ENCODE results near the gene PDXP. TPM values are rescaled to one million over a fixed set of nuclear protein-coding genes. Genes with fewer than 3 reads are reported as not detected.
A peak's percentile ranks its signal among the peaks of the same experiment; 100 is the strongest.

PDXP gene
- total and polyA plus RNA-seq, 2 of the 13 experiments (the other 11 are each of a cell fraction or from before 2014, with no cell fraction given) = 58.2 to 70.6 TPM

DNA sequence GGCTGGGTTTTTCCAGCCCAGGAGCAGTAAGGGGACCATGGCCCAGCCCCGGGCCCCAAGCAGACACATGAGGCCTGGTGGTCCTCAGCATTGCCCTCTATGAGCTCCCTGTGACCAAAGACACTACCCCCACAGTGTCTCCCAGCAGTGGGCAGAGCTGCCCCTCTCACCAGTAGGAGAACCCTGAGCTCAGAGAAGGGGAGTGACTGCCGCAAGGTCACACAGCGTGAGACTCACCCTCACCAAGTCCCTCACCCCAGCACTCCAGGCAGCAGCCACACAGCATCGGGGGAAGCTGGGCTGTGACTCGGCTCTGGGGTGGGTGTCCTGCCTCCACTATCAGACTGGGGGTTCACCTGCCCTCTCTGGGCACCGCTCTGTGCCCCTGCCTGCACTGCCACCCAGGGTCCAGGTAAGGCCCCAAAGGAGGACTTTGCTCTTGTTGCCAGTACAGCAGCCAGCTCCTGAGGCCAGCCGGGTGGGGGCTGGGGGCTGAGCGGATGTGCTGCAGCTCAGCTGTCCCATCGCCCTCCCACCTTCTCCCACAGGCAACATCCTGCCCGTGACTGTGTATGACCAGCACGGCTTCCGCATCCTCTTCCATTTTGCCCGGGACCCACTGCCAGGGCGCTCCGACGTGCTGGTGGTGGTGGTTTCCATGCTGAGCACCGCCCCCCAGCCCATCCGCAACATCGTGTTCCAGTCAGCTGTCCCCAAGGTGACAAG, 26.9 kb upstream of the PDXP start (continued):
- TF ChIP-seq SMYD3 (CRISPR knock-in tag; IDR thresholded peaks at IDR 0.05) (no peak), FOXA3 (CRISPR knock-in tag; IDR thresholded peaks at IDR 0.05) (peak; percentile 44; the same call in 1 of the 2 replicates), HDAC6 (IDR thresholded peaks at IDR 0.05; ENCODE audit: low read depth, low read length) (no peak), KDM6A (CRISPR knock-in tag; IDR thresholded peaks at IDR 0.05; ENCODE audit: low read depth) (peak; percentile 58), RXRA (CRISPR knock-in tag; IDR thresholded peaks at IDR 0.05) (peak; percentile 72), ZNF766 (CRISPR knock-in tag; IDR thresholded peaks at IDR 0.05; ENCODE audit: borderline replicate concordance) (peak; percentile 44; the same call in 1 of the 2 replicates), ZBTB42 (CRISPR knock-in tag; IDR thresholded peaks at IDR 0.05) (no peak; the same call in 1 of the 2 replicates), TAF1 (CRISPR knock-in tag; IDR thresholded peaks at IDR 0.05) (peak; percentile 22; the same call in 1 of the 2 replicates), SIX1 (CRISPR knock-in tag; IDR thresholded peaks at IDR 0.05; ENCODE audit: borderline replicate concordance) (no peak), NFYB (CRISPR knock-in tag; IDR thresholded peaks at IDR 0.05) (no peak), AGO2 (optimal IDR thresholded peaks at IDR 0.05; ENCODE audit: low read depth, low read length) (peak; percentile 92), KDM3A (CRISPR knock-in tag; IDR thresholded peaks at IDR 0.05; ENCODE audit: low read depth) (peak; percentile 2; the same call in 1 of the 2 replicates), STAG1 (CRISPR knock-in tag; IDR thresholded peaks at IDR 0.05) (peak; percentile 15; the same call in 1 of the 2 replicates), ZNF235 (CRISPR knock-in tag; IDR thresholded peaks at IDR 0.05; ENCODE audit: borderline replicate concordance) (no peak), FOSL2 (CRISPR knock-in tag; IDR thresholded peaks at IDR 0.05) (peak; percentile 26; the same call in 1 of the 2 replicates), HDAC1 (CRISPR knock-in tag; IDR thresholded peaks at IDR 0.05) (peak; percentile 86), ZNF672 (CRISPR knock-in tag; IDR thresholded peaks at IDR 0.05) (no peak), SUZ12 (IDR thresholded peaks at IDR 0.05; ENCODE audit: low read depth, low read length) (no peak), JUND (CRISPR knock-in tag; IDR thresholded peaks at IDR 0.05) (0 out of 2 replicates have a peak, but pooled peaks have one; percentile 35), SP4 (CRISPR knock-in tag; IDR thresholded peaks at IDR 0.05) (peak; percentile 47; the same call in 1 of the 2 replicates)
- TF ChIP-seq, protein P1, sequence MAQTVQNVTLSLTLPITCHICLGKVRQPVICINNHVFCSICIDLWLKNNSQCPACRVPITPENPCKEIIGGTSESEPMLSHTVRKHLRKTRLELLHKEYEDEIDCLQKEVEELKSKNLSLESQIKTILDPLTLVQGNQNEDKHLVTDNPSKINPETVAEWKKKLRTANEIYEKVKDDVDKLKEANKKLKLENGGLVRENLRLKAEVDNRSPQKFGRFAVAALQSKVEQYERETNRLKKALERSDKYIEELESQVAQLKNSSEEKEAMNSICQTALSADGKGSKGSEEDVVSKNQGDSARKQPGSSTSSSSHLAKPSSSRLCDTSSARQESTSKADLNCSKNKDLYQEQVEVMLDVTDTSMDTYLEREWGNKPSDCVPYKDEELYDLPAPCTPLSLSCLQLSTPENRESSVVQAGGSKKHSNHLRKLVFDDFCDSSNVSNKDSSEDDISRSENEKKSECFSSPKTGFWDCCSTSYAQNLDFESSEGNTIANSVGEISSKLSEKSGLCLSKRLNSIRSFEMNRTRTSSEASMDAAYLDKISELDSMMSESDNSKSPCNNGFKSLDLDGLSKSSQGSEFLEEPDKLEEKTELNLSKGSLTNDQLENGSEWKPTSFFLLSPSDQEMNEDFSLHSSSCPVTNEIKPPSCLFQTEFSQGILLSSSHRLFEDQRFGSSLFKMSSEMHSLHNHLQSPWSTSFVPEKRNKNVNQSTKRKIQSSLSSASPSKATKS (CRISPR knock-in tag; IDR thresholded peaks at IDR 0.05) = no peak
- TF ChIP-seq, protein P2, sequence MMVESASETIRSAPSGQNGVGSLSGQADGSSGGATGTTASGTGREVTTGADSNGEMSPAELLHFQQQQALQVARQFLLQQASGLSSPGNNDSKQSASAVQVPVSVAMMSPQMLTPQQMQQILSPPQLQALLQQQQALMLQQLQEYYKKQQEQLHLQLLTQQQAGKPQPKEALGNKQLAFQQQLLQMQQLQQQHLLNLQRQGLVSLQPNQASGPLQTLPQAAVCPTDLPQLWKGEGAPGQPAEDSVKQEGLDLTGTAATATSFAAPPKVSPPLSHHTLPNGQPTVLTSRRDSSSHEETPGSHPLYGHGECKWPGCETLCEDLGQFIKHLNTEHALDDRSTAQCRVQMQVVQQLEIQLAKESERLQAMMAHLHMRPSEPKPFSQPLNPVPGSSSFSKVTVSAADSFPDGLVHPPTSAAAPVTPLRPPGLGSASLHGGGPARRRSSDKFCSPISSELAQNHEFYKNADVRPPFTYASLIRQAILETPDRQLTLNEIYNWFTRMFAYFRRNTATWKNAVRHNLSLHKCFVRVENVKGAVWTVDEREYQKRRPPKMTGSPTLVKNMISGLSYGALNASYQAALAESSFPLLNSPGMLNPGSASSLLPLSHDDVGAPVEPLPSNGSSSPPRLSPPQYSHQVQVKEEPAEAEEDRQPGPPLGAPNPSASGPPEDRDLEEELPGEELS (CRISPR knock-in tag; IDR thresholded peaks at IDR 0.05) = peak; percentile 63
- TF ChIP-seq, protein P3, sequence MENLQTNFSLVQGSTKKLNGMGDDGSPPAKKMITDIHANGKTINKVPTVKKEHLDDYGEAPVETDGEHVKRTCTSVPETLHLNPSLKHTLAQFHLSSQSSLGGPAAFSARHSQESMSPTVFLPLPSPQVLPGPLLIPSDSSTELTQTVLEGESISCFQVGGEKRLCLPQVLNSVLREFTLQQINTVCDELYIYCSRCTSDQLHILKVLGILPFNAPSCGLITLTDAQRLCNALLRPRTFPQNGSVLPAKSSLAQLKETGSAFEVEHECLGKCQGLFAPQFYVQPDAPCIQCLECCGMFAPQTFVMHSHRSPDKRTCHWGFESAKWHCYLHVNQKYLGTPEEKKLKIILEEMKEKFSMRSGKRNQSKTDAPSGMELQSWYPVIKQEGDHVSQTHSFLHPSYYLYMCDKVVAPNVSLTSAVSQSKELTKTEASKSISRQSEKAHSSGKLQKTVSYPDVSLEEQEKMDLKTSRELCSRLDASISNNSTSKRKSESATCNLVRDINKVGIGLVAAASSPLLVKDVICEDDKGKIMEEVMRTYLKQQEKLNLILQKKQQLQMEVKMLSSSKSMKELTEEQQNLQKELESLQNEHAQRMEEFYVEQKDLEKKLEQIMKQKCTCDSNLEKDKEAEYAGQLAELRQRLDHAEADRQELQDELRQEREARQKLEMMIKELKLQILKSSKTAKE (CRISPR knock-in tag; IDR thresholded peaks at IDR 0.05; ENCODE audit: borderline replicate concordance) = peak; percentile 44; the same call in 1 of the 2 replicates

Data from HepG2 (cell line).